Measurements from ENCODE around the gene UIMC1.
"Not testable (repeated sequence)": the region's sequence is repeated elsewhere in the genome, so short reads cannot be mapped to it uniquely, and the experiment has no call there.

- not testable (repeated sequence) for TF ChIP-seq CTCF (IDR thresholded peaks at IDR 0.05; ENCODE audit: insufficient read depth, low read depth, low read length); EZH2 (IDR thresholded peaks at IDR 0.05; ENCODE audit: insufficient read depth, low read length)
Measured at GRCh38 chr5:176999526-176999925, 7.1 kb downstream of the UIMC1 start.
